Endodermal cell (in vitro differentiated cells): ENCODE measurements around the gene MICAL3. TPM values are rescaled to one million over a fixed set of nuclear protein-coding genes. Genes with fewer than 3 reads are reported as not detected.
A peak's percentile ranks its signal among the peaks of the same experiment; 100 is the strongest.
"Not testable (repeated sequence)": the region's sequence is repeated elsewhere in the genome, so short reads cannot be mapped to it uniquely, and the experiment has no call there.

Experiments
- DNase-seq: peaks from one replicate; pipeline ENCODE4 v3.0.0-alpha.2; 2017
- H3K27ac ChIP-seq: 2 replicates; pipeline ENCODE4 v1.5.1; 2013; ENCODE audit warnings: mild to moderate bottlenecking, low read depth, low read length, moderate library complexity
- H3K27me3 ChIP-seq: 2 replicates; pipeline ENCODE4 v1.6.1; 2013; ENCODE audit warnings: mild to moderate bottlenecking, low read length, moderate library complexity; ENCODE audit not compliant: insufficient read depth, control insufficient read depth, poor library complexity, severe bottlenecking
- H3K36me3 ChIP-seq: 2 replicates; pipeline ENCODE4 v1.7.0; 2013; ENCODE audit warnings: mild to moderate bottlenecking, low read length, moderate library complexity; ENCODE audit not compliant: control insufficient read depth, insufficient read depth
- H3K4me1 ChIP-seq: one replicate; pipeline ENCODE4 v1.7.0; 2013; ENCODE audit warnings: low read length; ENCODE audit not compliant: control insufficient read depth, insufficient read depth
- H3K4me3 ChIP-seq: 2 replicates; pipeline ENCODE4 v1.5.1; 2013; ENCODE audit warnings: mild to moderate bottlenecking, low read length, moderate library complexity
- H3K9ac ChIP-seq: 2 replicates; pipeline ENCODE4 v1.6.1; 2013; ENCODE audit warnings: mild to moderate bottlenecking, low read length, moderate library complexity; ENCODE audit not compliant: poor library complexity, severe bottlenecking; ENCODE audit errors: extremely low read depth
- H3K9me3 ChIP-seq: 2 replicates; pipeline ENCODE4 v1.6.1; 2013; ENCODE audit warnings: mild to moderate bottlenecking, low read length, moderate library complexity; ENCODE audit not compliant: control insufficient read depth
- H3K27ac Mint-ChIP-seq: 2 replicates; pipeline ENCODE4 v1.8.0; 2020; ENCODE audit warnings: mixed read lengths
- H3K27me3 Mint-ChIP-seq: 2 replicates; pipeline ENCODE4 v1.8.0; 2021; ENCODE audit warnings: mild to moderate bottlenecking, mixed read lengths; ENCODE audit not compliant: insufficient read depth
- H3K36me3 Mint-ChIP-seq: 2 replicates; pipeline ENCODE4 v1.8.0; 2020; ENCODE audit warnings: low read depth, mixed read lengths
- H3K4me1 Mint-ChIP-seq: 2 replicates; pipeline ENCODE4 v1.8.0; 2020; ENCODE audit warnings: mixed read lengths
- H3K4me3 Mint-ChIP-seq: 2 replicates; pipeline ENCODE4 v1.8.0; 2020; ENCODE audit warnings: mild to moderate bottlenecking, moderate library complexity, mixed read lengths
- H3K9me3 Mint-ChIP-seq: 2 replicates; pipeline ENCODE4 v1.8.0; 2020; ENCODE audit warnings: mild to moderate bottlenecking, mixed read lengths
- CTCF ChIP-seq: fragments of 200-600 bp; sonication (generic); conservative IDR thresholded peaks from 2 replicates; pipeline ENCODE4 v1.5.0; 2021; ENCODE audit warnings: antibody characterized with exemption, mild to moderate bottlenecking
- WGBS, 2 experiments: methylation state at CpG; one replicate each; pipeline versions ENCODE4 v1.1.5 to v1.1.7; 2013; ENCODE audit warnings: missing lambda C conversion rate in 2 of 2, mixed read lengths in 1 of 2; ENCODE audit not compliant: insufficient coverage in 1 of 2, insufficient read length in 1 of 2; 5-methylcytosine and 5-hydroxymethylcytosine counted together
- total RNA-seq, 2 donors: library from RNA; stranded (reverse); fragmentation: NEBNext Ultra II Directional in 1 of 2; extraction: Animal tissue kit (Norgen Biotek cat#: 25700) in 1 of 2; gene quantifications; 2 replicates in 1 of 2; 3 replicates in 1 of 2; pipeline ENCODE4 v1.2.1, GENCODE V29; 2021

Gene MICAL3
- total RNA-seq, 2 donors from 2014 or later = 42.8 to 48.1 TPM

DNA sequence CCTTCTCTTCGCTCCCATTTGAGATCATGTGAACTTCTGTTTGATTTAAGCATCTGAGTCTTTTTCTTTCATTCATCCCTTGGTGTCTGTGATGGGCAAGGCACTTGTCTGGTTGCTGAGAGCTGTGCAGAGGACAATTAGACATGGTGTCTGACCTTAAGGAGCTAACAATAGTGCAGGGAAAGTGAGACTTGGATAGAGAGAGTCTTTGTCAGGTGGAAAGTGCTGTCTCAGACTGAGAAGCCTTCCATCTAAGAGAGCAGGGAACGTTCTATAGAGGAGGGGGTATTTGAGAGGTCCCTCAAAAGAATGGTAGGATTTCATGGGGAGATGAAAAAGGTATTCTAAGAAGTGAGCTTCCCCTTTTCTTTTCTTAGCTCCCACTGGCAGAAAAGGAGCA, 14.1 kb downstream of the MICAL3 start:
- no peaks in the 10 kb centered on the region for H3K9me3 ChIP-seq
- H3K36me3 ChIP-seq = no peaks in the 10 kb centered on the region
- H3K4me1 Mint-ChIP-seq = no peaks in the 10 kb centered on the region
- no peaks in the 10 kb centered on the region for H3K9me3 Mint-ChIP-seq
- no peaks in the 10 kb centered on the region for H3K36me3 Mint-ChIP-seq
- no peak overlapping the region for H3K9ac ChIP-seq
- H3K27me3 Mint-ChIP-seq = peaks cover 4% of the 10 kb centered on the region
- no peak overlapping the region for H3K27ac Mint-ChIP-seq
- H3K4me1 ChIP-seq = no peaks in the 10 kb centered on the region
- H3K27ac ChIP-seq = peak overlapping the region; percentile 27
- 40 to 88% methylated on average over 1 of the region's 2 CpGs for WGBS, 2 experiments
- H3K4me3 ChIP-seq = no peak overlapping the region
- TF ChIP-seq CTCF = no peak
- H3K27me3 ChIP-seq = no peaks in the 10 kb centered on the region
- no peak for DNase-seq
- no peak overlapping the region for H3K4me3 Mint-ChIP-seq

DNA sequence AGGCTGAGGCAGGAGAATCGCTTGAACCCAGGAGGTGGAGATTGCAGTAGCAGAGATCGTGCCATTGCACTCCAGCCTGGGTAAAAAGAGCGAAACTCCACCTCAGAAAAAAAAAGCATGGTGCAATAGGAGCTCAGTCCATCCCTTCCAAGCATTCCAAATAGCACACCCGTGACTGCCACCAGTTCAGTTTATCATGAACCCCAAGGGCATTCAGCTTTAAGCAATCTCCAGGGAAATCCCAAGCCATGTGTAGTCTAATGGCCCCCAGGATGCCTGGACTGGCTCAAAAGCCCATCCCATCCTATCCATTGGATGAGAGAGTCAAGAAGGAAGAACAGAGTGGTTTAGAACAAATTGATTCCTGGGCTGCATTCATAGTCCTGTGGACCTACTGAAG, 16.2 kb downstream of the MICAL3 start:
- H3K27ac Mint-ChIP-seq = no peak overlapping the region
- no peaks in the 10 kb centered on the region for H3K9me3 ChIP-seq
- no peak overlapping the region for H3K4me3 Mint-ChIP-seq
- H3K9ac ChIP-seq = no peak overlapping the region
- 89 to 92% methylated on average over 4 of the region's 4 CpGs for WGBS, 2 experiments
- no peaks in the 10 kb centered on the region for H3K27me3 ChIP-seq
- H3K4me3 ChIP-seq = no peak overlapping the region
- H3K27ac ChIP-seq = no peak overlapping the region
- H3K4me1 ChIP-seq = no peaks in the 10 kb centered on the region
- no peak for DNase-seq
- no peak for TF ChIP-seq CTCF
- peaks cover 2% of the 10 kb centered on the region for H3K27me3 Mint-ChIP-seq
- no peaks in the 10 kb centered on the region for H3K4me1 Mint-ChIP-seq
- H3K9me3 Mint-ChIP-seq = no peaks in the 10 kb centered on the region
- H3K36me3 ChIP-seq = no peaks in the 10 kb centered on the region
- no peaks in the 10 kb centered on the region for H3K36me3 Mint-ChIP-seq

DNA sequence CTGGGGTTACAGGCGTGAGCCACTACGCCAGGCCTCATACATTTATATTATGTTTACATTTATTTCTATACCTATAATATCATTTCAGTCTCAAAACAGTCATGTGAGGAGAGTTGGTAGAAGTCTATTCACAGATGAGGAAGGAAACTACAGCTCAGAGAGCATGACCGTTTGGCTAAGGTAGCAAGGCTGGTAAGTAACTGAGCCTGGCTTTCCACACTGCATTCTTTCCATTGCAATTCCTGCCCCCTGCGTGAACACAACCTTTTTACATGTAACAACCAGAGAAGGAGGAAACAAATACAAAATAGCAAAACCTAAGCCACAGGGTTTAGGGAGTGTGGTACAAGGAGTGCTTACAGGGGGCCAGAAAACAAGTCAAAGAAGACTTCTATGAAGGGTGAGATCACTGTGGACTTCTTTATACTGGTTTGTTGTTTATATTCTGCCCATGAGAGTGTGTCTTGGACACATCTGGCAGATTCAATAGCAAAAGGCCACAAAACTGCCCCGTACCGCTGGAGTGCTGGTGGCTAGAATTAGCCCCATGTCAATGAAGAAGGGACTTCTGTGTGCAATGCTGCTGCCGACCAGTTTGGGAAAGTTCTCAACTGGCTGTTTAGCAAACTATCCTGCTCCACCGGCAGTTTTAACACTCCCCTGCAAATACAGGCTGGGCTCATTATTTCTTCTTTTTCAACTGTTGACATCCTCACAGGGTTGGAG, 19.0 kb downstream of the MICAL3 start:
- H3K36me3 Mint-ChIP-seq = no peaks in the 10 kb centered on the region
- H3K9ac ChIP-seq = no peak overlapping the region
- 84 to 88% methylated on average over 5 to 6 of the region's 8 CpGs for WGBS, 2 experiments
- no peak overlapping the region for H3K4me3 ChIP-seq
- H3K9me3 ChIP-seq = no peaks in the 10 kb centered on the region
- H3K4me1 Mint-ChIP-seq = no peaks in the 10 kb centered on the region
- H3K27ac ChIP-seq = no peak overlapping the region
- no peaks in the 10 kb centered on the region for H3K27me3 ChIP-seq
- no peak for DNase-seq
- no peaks in the 10 kb centered on the region for H3K36me3 ChIP-seq
- TF ChIP-seq CTCF = no peak
- no peaks in the 10 kb centered on the region for H3K4me1 ChIP-seq
- peaks cover 3% of the 10 kb centered on the region for H3K9me3 Mint-ChIP-seq
- no peak overlapping the region for H3K4me3 Mint-ChIP-seq
- H3K27ac Mint-ChIP-seq = no peak overlapping the region
- H3K27me3 Mint-ChIP-seq = peaks cover 2% of the 10 kb centered on the region

DNA sequence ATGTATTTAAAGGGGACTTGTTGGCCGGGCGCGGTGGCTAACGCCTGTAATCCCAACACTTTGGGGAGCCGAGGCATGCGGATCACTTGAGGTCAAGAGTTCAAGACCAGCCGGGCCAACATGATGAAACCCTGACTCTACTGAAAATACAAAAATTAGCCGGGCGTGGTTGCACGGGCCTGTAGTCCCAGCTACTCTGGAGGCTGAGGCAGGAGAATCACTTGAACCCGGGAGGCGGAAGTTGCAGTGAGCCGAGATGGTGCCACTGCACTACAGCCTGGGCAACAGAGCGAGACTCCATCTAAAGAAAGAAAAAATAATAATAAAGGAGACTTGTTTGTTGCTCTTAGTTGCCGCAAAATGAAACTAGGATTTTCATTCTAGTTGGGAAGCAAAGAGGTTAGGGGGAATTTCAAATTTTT, 22.5 kb downstream of the MICAL3 start:
- Histone ChIP-seq H3K27ac (peak overlapping the region; percentile 99), H3K9ac (peak overlapping the region; percentile 93), H3K4me3 (peak overlapping the region; percentile 88)
- H3K27me3 ChIP-seq, H3K4me1 ChIP-seq, H3K9me3 ChIP-seq, DNase-seq, H3K4me1 Mint-ChIP-seq, H3K9me3 Mint-ChIP-seq, H3K36me3 ChIP-seq, H3K36me3 Mint-ChIP-seq, H3K27me3 Mint-ChIP-seq: not testable (repeated sequence)
- Mint-ChIP-seq H3K27ac (peak overlapping the region; percentile 100), H3K4me3 (peak overlapping the region; percentile 71)
- WGBS, 2 experiments = 51 to 58% methylated on average over 11 to 15 of the region's 15 CpGs
